ENCODE data around the gene ITIH4.
"Not testable (repeated sequence)": the region's sequence is repeated elsewhere in the genome, so short reads cannot be mapped to it uniquely, and the experiment has no call there.

Gene ITIH4

DNA sequence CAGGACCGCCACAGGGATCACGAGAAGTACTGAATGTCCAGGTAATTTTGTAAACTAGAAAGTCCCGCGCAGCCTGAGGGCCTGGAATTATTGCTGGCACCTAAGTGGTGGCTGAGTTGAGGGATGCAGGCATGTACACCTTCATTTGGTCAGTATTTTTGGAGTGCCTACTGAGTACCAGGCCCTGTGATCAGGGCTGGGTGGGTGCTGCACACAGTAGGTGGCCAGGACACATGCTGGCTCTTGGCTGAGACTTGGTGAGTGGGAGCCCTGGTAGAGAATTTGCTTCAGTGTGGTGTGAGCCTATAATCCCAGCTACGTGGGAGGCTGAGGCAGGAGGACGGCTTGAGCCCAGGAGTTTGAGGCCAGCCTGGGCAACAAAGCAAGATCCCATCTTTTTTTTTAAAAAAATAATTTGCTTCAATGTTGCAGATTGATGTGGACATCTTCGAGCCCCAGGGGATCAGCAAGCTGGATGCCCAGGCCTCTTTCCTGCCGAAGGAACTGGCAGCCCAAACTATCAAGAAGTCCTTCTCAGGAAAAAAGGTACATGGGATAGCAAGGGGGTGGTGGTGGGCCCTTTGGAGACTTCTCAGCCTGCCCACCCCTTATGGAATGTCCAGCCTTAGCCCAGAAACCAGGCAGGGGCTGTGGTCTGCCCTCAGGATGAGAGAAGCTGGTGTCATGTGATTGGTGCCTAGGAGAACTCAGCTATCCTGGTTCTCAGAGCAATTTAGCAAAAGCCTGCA lies 50.5 kb downstream of the ITIH4 start:
- no peak for DNase-seq

DNA sequence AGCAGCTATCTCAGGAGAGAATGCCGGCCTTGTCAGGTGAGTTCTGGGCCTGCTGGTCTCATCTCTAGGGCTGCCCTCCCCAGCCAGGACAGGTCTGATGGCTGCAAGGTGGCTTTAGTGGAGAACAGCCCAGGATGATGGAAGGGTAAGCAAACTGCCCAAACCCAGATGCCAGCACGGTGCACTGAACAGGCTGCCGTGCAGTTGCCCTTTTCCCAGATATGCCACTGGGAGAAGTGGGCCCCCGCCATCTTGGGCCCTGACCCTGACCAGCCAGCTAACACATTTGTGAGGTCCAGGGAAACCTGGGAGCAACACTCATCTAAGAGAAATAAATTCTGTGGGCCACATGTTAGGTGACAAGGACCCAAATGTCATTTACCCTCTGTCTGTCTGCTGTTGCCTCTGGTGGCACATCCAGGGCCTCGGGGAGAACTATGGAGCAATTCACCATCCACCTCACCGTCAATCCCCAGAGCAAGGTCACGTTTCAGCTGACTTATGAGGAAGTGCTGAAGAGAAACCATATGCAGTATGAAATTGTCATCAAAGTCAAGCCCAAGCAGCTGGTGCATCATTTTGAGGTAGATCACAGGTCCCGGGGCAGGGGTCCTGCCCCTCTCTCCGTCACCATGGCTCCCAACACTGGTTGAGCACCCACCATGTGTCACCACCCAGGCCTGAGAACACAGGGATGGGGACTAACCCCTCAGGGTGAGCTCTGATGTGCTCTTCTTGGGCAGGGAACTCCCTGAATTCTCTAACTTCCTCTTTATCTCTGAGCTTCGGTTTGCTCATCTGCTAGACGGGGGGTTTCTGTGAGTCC lies 51.2 kb downstream of the ITIH4 start:
- DNase-seq, result no peak

DNA sequence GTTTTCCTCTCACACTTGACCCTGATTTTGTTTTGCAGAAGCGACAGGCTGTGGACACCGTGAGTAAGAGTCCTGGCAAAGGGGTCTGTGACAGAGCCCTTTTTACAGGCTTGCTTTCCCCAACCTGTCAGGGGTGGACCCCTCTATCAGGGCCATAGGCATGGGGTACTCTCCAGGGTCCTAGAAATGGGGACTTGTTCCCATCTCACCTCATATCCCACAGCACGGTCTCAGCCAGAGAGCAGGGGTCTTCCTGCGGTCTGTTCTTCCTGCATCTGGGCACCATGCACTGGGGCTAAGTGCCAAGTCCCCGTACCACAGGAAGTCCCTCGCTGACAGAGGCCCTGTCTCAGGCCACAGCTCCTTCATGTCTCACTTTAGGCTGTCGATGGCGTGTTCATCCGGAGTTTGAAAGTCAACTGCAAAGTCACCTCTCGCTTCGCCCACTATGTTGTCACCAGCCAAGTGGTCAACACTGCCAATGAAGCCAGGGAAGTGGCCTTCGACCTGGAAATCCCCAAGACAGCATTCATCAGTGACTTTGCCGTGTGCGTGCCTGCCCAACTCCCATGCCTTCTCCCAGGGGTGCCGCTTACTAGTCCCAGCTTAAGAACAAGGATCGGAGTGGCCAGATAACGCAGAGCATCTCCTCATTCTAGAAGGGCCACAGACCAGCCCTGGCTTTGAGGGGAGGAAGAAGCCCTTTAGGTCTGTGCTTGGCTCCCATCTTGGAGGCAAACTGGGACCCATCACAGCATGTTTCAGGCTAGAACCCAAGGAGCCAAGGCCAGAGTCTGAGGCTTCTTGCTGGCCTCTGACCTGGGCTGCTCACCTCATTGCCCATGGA lies 52.3 kb downstream of the ITIH4 start:
- DNase-seq, result no peak

DNA sequence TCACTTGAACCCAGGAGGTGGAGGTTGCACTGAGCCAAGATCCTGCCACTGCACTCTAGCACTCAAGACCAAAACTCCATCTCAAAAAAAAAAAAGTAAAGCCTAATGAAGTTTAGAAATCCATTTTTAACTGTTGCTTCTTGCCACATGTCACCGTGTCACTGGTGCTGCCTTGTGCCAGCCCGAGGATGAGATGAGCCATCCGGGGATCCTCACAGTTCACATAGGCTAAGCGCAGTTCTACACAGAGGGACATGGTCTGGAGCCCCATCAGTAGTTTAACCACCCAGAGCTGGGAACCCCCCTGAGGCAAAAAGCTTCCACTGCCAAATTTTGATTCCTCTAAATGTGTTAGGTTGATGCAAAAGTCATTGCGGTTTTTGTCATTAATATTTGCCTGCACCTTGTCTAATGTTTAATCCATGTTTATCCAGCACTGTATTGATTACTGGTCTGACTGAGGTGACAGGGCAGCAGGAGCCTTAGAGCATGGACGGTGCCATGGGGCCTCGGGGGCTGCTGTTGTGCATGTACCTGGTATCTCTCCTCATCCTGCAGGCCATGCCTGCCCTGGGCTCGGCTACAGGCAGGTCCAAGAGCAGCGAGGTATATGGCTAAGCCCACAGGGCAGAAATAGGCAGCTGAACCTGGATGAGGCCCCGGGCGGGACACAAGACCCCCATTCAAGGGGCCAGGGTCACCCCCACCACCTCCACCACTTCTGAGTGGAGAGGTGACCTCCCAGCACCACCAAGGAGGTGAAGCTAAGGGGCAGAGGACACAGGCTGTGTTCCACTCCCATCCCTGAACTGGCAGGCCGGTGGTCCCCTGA lies 53.1 kb downstream of the ITIH4 start, which contains the start of gene ITIH1:
TSS of gene ITIH1 (plus strand) at position 473 of the 832 bp plus-strand sequence. CDS start at position 490, 17 bp downstream.
- no peak for DNase-seq

DNA sequence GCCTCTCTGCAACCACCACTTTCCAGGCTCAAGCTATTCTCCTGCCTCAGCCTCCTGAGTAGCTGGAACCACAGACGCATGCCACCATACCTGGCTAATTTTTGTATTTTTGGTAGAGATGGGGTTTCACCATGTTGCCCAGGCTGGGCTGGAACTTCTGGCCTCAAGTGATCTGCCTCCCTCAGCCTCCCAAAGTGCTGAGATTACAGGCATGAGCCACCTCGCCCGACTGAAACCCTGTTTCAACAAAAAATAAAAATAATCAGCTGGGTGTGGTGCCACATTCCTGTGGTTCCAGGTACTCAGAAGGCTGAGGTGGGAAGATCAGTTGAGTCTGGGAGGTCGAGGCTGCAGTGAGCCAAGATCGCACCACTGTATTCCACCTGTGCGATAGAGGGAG lies 54.0 kb downstream of the ITIH4 start:
- DNase-seq, result not testable (repeated sequence)

DNA sequence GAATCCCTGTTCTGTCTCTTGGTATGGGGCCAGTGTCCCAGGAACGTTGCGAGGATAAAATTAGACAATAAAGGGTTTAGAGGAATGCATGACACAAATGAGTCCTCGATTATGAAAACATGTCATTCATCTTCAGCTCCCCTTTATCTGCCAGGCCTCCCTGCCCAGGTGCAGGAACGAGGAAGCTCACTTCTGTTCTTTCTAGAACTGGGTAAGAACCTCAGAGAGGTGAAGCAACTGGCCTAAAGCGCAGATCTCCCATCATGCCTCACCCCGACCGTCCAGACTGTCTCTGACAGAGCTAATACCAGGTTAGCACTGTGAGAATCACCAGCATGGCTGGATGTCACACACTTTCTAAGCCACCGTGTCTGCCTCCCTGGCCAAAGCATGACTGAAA lies 54.6 kb downstream of the ITIH4 start:
- DNase-seq, result no peak

DNA sequence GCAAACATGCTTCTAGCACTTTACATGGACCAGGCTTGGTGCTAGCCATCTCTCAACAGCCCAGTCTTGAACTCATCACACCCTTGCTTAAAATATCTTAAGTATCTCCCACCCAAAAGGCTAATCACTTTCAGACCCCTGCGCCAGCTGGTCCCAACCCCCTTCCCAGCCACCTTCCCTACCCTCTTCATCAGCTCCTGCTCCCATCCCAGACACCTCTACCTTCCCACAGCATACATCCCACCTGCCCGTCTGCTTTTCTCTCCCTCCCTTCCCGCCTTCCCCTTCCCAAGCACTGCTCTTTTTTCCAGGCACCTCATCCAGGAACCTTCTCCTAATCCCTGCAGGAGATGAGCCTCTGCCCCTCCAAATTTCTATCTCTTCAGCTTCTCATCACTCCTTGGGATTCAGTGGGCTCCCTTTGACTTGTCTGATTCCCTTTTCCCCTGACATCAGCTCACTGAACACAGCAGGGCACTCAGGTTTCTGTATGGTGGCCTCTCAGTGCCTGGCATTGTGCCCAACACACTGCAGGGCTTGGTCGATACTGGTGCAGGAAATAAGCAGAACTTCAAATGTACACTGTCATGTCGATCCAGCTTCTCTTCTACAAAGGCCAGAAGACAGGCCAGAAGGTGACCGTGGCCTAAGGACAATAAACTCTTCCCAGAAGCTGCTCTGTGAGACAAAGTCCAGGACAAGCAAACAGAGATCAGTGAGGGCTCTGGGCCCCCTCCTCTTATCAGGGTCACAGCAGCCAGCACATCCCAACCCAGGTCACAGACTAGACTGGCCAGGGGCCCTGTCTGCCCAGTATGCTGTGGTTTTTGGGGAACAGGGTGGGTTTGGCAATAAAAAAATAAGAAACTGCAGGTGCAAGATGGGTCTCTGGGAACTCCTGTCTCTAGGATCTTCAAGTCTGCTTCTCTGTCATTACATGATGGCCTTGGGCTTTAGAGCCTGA lies 55.3 kb downstream of the ITIH4 start:
- no peak for DNase-seq

DNA sequence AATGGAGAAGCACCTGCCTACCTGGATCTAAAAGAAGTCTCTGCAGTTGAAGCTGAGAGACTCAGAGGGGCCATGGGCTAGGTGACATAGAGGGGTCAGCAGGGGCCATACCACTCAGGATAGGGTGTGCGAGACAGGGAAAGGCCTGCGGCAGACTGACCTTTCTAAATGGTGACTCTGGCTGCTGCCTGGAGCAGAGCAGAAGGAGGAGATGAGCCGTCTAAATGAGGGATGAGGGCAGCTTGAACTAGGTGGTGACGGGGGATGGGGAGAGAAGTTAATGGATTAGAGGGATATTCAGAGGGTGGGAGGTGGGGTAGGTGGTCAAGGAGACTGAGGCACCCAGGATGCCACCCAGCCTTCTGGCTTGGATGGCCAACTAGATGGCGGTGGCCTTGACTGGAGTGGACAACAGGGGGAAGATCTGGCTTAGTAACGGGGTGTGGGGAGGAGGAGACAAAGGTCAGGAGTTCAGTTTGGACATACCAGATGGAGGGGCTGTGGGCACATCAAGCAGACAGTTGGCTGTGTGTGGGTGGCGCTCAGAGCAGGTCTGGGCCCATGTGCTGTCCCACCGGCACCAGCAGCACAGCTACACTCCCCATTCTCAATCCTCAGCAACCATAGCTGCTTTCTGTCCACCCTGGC lies 56.3 kb downstream of the ITIH4 start:
- DNase-seq, result no peak

DNA sequence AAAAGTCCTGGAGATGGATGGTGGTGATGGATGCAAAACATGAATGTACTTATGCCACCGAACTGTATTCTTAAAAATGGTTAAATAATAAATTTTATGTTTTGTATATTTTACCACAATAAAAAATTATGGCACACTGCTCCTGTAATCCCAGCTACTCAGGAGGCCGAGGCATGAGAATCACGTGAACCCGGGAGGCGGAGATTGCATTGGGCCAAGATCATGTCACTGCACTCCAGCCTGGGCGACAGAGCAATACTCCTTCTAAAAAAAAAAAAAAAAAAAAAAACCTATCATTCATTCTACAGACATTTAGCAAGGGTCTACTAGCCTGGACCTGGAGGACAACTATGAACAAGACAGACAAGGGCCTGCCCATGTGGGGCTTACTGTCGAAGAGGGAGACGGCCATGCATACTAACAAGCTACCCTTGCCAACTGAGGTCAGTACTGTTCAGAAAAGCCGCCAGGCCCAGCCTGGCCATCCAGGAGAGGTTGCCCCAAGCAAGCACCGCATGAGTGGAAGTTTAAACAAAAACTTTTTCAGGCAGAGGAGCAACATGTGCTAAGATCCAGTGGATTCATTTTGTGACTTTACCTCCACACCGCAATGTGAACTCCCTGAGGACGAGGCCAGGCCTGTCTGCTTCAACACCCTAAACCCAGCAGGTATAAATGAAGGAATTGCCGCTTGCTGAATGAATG lies 57.0 kb downstream of the ITIH4 start:
- DNase-seq, result no peak

DNA sequence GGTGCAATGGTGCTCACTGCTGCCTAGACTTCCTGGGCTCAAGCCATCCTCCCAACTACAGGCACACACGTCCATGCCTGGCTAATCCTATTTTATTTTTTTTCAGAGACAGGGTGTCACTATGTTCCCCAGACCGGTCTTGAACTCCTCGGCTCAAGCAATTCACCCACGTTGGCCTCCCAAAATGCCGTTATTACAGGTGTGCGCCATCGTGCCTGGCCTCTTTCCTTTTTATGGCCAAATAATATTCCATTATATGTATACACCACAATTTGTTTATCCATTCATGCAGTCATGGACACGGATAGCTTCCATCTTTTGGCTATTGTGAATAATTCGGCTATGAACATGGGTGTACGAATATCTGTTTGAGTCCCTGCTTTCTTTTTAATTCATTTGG lies 58.8 kb downstream of the ITIH4 start:
- no peak for DNase-seq

DNA sequence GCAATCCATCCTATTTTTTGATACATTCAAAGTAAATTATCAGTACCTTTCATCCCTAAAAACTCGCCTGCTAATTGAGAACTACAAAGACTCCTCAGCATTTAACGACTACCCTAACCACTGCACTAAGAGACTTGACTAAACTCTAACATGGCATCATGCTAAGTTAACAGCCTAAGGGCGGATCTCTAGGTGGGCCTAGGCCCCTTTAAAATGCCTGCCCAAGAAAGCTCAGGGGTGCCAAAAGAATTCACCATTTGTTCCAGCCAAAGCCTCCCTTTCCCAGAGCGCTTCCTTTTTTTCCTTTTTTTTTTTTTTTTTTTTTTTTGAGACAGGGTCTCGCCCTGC lies 59.2 kb downstream of the ITIH4 start:
- DNase-seq, result no peak

DNA sequence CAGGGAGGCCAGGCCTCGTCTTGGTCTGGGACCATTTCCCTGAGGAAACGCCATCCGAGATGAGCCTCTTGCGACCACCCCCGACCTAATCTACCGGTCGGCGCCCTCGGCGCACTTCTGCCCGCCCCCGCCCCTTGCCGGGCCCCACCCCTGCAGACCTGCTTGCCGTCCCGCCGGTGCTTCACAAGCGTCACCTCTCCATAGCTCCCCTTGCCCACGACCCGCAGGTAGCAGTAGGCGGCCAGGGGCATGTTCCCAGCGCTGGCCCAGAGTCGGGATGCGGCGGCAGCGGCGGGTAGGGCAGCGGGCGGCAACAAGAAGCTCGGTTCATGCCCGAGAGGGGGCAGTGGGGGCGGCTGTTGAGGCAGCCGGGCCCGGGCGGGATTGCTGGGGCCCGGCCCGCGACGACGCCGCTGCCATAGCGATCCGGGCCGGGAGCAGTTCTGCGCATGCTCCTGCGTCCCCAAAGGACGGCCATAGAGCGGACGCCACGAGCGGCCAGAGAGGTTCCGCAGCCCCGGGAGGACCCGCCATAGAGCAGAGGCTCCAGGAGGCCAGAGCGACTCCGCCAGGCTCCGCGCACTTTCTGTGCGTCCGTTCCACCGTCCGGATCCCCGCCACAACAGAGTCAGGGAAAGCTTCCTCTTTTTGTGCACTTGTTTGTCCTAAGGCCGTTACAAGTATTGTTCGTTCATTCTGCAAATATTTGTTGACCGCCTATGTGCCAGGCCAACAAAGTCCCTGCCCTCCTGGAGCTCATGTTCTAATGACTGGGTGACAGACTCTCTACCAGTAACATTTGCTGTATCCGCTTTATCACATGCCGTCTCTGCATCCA lies 59.8 kb downstream of the ITIH4 start, which contains the start of gene NEK4:
TSS of gene NEK4 (minus strand) at position 445 of the 838 bp plus-strand sequence. CDS start at position 251, 194 bp downstream.
- peak; percentile 54 for DNase-seq

DNA sequence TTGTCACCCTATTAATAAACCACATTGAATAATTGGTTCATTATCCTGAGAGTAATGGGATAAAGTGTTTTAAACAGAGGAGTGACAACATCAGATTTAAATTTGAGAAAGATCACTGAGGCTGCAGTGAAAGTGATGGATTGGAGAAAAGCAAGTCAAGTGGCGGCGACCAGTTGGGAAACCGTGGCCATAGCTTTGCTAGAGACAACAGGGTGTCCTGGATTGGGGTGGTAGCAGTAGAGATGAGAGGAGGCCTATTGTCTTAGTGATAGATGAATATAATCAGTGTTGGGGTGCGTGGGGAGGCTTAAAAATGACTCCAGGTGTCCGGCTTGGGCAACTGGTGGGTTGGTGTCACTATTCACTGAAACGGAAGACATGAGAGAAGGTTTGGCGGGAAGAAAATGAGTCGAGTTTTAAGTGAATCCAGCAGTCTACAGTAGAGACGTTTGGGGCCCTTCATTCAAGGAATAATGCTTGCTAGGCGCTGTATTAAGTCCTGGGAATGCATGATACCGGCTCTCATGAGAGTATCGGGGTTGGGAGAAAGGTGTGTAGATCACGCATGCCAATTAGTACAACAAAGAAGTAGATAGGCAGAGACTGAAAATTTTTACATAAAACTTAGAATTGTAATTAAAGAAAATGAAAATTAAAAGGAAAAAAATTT lies 60.6 kb downstream of the ITIH4 start:
- DNase-seq, result no peak

DNA sequence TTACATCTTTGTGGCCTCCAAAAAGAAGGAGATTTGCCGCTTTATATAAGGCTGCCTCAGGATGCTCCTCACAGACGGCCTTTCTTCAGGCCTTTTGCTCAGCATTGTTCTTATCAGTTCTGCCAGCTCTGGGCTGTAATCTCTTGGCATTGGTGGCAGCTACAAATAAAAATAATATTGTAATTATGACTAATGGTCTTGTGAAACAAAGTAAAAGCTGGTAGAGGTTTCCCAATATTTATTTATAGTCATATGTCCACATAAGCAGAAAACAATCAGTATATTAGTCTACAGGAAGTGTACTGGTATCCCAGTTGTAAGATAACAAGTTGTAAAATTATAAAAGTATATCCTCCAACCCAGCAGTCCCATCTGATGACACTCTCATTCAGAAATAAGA lies 67.0 kb downstream of the ITIH4 start:
- no peak for DNase-seq
